ENCODE data around the gene ATF7IP. TPM values are rescaled to one million over a fixed set of nuclear protein-coding genes. Genes with fewer than 3 reads are reported as not detected.
"Not testable (repeated sequence)": the region's sequence is repeated elsewhere in the genome, so short reads cannot be mapped to it uniquely, and the experiment has no call there.

Gene ATF7IP, protein sequence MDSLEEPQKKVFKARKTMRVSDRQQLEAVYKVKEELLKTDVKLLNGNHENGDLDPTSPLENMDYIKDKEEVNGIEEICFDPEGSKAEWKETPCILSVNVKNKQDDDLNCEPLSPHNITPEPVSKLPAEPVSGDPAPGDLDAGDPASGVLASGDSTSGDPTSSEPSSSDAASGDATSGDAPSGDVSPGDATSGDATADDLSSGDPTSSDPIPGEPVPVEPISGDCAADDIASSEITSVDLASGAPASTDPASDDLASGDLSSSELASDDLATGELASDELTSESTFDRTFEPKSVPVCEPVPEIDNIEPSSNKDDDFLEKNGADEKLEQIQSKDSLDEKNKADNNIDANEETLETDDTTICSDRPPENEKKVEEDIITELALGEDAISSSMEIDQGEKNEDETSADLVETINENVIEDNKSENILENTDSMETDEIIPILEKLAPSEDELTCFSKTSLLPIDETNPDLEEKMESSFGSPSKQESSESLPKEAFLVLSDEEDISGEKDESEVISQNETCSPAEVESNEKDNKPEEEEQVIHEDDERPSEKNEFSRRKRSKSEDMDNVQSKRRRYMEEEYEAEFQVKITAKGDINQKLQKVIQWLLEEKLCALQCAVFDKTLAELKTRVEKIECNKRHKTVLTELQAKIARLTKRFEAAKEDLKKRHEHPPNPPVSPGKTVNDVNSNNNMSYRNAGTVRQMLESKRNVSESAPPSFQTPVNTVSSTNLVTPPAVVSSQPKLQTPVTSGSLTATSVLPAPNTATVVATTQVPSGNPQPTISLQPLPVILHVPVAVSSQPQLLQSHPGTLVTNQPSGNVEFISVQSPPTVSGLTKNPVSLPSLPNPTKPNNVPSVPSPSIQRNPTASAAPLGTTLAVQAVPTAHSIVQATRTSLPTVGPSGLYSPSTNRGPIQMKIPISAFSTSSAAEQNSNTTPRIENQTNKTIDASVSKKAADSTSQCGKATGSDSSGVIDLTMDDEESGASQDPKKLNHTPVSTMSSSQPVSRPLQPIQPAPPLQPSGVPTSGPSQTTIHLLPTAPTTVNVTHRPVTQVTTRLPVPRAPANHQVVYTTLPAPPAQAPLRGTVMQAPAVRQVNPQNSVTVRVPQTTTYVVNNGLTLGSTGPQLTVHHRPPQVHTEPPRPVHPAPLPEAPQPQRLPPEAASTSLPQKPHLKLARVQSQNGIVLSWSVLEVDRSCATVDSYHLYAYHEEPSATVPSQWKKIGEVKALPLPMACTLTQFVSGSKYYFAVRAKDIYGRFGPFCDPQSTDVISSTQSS
- polyA plus RNA-seq (2013, experiment 1 of 4), result 101 TPM
- polyA plus RNA-seq (2013, experiment 2 of 4), result 115 TPM
- 70.1 TPM for polyA plus RNA-seq (2013, experiment 3 of 4)
- 86.9 TPM for polyA plus RNA-seq (2013, experiment 4 of 4)

DNA sequence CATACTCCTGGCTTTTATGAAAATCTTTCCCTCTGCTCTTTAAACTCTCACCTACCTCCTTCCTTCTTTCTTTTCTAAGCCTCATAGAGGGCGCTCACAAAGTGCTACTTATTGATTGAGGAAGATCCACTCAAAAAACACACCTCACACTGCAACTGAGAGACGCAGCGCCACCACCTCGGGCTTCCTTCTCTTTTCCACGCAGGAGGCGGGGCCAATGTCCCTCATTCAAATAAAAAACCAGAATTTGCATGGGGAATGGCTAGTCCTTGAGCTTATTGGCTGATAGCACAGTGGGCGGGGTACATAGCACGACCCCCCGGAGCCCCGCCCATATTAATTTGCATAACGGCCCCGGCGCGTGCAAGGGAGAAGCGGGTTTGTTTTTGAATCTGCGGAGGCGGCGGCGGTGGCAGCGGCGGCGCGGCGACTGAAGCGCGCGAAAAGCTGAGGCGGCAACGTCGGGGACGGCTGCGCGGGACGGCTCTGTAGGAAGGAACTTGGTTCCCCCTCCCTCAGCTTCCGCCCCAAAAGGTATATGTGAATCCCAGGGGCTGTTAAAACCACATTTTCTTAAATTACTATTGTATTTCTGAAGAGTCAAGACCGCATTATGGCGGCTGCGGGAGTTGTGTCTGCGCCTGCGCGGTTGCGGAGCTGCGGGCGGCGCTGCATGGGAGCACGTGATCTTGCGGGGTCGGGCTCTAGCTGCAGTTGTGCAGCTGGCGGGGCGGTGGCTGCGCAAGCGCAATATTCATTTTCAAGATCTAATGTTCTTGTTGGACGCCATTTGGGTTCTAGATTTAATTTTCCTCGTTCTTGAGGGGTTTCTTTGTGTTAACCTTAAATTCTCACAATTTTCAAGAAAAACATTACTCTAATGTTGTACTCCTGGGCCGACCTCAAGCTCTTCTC is at the start of gene ATF7IP:
Gene ATF7IP (plus strand): TSS at position 389 of the 915 bp plus-strand sequence. CDS start 58,234 bp downstream, outside the sequence.
- H3K4me3 ChIP-seq (ENCODE audit: insufficient read depth, low read depth, low read length), result peak within 1 kb of the TSS; percentile 70
- 2 to 3% methylated on average over 54 to 55 of the region's 55 CpGs for WGBS, 2 experiments
- H3K36me3 ChIP-seq (ENCODE audit: control insufficient read depth, insufficient read depth, low read length), result no peaks in the 10 kb centered on the region
- no peaks in the 10 kb centered on the region for H3K27me3 ChIP-seq (ENCODE audit: control insufficient read depth, insufficient read depth, low read length, poor library complexity, severe bottlenecking)
- peak within 1 kb of the TSS; percentile 95 for H3K27ac ChIP-seq (ENCODE audit: insufficient read depth, low read depth, low read length, poor library complexity, severe bottlenecking)
- H3K9me3 ChIP-seq (ENCODE audit: control insufficient read depth, low read length), result no peaks in the 10 kb centered on the region
- no peaks in the 10 kb centered on the region for H3K4me1 ChIP-seq (ENCODE audit: control insufficient read depth, insufficient read depth, low read length)

DNA sequence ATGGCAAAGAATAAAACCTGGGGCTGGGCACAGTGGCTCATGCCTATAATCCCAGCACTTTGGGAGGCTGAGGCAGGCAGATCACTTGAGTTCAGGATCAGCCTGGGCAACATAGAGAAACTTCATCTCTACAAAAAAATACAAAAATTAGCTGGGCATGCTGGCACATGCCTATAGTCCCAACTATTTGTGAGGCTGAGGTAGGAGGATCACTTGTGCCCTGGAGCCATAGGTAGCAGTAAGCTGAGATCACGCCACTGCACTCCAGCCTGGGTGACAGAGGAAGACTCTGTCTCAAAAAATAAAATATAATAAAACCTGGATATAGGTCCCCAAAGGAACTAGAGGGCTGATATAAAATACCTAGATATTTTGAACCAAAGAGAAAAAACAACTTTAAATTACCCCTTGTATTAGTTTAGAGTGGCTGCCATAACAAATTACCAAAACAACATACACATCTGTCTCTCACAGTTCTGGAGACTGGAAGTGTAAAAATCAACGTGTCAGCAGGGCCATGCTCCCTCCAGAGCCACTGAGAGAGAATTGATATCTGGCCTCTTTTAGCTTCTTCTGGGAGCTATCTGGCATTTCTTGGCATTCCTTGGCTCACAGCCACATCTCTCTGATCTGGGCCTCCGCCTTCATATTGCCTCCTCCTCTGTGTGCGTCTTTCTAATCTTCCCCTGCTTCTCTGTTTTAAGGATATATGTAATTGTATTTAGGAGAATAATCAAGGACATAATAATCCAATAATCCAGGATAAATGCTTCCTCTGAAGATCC is 47.9 kb upstream of the ATF7IP start:
- Histone ChIP-seq H3K36me3 (ENCODE audit: control insufficient read depth, insufficient read depth, low read length) (no peaks in the 10 kb centered on the region), H3K9me3 (ENCODE audit: control insufficient read depth, low read length) (no peaks in the 10 kb centered on the region), H3K27me3 (ENCODE audit: control insufficient read depth, insufficient read depth, low read length, poor library complexity, severe bottlenecking) (no peaks in the 10 kb centered on the region), H3K4me1 (ENCODE audit: control insufficient read depth, insufficient read depth, low read length) (no peaks in the 10 kb centered on the region), H3K4me3 (ENCODE audit: insufficient read depth, low read depth, low read length) (no peak overlapping the region), H3K27ac (ENCODE audit: insufficient read depth, low read depth, low read length, poor library complexity, severe bottlenecking) (no peak overlapping the region)
- WGBS, 2 experiments, result 89 to 90% methylated on average over 3 of the region's 4 CpGs

DNA sequence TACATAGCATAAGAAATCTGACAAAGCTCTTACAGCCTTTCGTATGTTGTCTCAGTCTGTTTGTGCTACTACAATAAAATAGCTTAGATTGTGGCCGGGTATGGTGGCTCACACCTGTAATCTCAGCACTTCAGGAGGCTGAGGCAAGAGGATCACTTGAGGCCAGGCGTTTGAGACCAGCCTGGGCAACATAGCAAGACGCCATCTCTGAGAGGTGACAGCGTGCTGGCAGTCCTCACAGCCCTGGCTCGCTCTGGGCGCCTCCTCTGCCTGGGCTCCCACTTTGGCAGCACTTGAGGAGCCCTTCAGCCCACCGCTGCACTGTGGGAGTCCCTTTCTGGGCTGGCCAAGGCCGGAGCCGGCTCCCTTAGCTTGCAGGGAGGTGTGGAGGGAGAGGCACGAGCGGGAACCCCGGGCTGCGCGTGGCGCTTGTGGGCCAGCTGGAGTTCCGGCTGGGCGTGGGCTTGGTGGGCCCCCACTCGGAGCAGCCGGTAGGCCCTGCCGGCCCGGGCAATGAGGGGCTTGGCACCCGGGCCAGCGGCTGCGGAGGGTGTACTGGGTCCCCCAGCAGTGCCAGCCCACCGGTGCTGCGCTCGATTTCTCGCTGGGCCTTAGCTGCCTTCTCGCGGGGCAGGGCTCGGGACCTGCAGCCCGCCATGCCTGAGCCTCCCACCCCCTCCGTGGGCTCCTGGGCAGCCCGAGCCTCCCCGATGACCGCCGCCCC is 45.6 kb upstream of the ATF7IP start:
- H3K27ac ChIP-seq (ENCODE audit: insufficient read depth, low read depth, low read length, poor library complexity, severe bottlenecking); H3K4me3 ChIP-seq (ENCODE audit: insufficient read depth, low read depth, low read length); H3K9me3 ChIP-seq (ENCODE audit: control insufficient read depth, low read length); H3K36me3 ChIP-seq (ENCODE audit: control insufficient read depth, insufficient read depth, low read length); H3K4me1 ChIP-seq (ENCODE audit: control insufficient read depth, insufficient read depth, low read length); H3K27me3 ChIP-seq (ENCODE audit: control insufficient read depth, insufficient read depth, low read length, poor library complexity, severe bottlenecking): not testable (repeated sequence)
- WGBS, 2 experiments, result 91 to 94% methylated on average over 38 of the region's 38 CpGs

DNA sequence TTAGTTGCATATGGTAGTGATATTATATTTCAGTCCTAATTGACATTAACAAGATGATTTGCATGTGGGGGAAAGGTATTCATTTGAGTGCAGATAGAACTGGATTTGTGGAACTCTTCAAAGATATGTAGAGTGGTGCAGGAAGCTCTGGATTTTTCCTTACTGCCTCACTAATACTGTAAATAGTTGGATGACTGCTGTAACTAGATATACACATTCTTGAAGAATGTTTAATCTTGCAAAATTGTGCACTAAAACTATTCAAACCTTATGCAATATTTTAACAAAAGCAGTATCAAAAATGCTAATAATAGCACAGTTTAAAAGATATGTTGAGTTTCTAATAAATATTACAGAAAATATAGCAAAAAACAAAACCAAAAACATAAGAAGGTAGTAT is 43.1 kb upstream of the ATF7IP start:
- no peak overlapping the region for H3K4me3 ChIP-seq (ENCODE audit: insufficient read depth, low read depth, low read length)
- no peaks in the 10 kb centered on the region for H3K36me3 ChIP-seq (ENCODE audit: control insufficient read depth, insufficient read depth, low read length)
- no peak overlapping the region for H3K27ac ChIP-seq (ENCODE audit: insufficient read depth, low read depth, low read length, poor library complexity, severe bottlenecking)
- no peaks in the 10 kb centered on the region for H3K4me1 ChIP-seq (ENCODE audit: control insufficient read depth, insufficient read depth, low read length)
- no peaks in the 10 kb centered on the region for H3K9me3 ChIP-seq (ENCODE audit: control insufficient read depth, low read length)
- H3K27me3 ChIP-seq (ENCODE audit: control insufficient read depth, insufficient read depth, low read length, poor library complexity, severe bottlenecking), result no peaks in the 10 kb centered on the region

DNA sequence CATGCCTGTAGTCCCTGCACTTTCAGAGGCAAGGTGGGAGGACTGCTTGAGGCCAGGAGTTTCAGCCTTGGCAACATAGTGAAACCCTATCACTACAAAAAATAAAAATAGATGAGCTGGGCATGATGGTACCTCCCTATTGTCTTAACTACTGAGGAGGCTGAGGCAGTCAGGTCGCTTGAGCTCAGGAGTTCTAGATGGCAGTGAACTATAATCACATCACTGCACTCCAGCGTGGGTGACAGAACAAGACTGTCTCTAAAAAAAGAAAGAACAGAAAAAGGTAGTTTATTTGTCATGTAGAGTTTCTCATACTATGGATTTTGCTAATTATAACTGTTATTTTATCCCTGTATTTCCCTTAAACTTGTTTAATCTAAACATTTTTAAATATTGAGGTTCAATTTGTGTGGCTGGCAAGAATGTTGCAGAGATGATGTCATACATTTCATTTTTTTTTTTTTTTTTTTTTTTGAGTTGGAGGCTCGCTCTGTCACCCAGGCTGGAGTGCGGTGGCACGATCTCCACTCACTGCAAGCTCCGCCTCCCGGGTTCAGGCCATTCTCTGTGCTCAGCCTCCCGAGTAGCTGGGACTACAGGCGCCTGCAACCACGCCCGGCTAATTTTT is 39.7 kb upstream of the ATF7IP start:
- Histone ChIP-seq H3K9me3 (ENCODE audit: control insufficient read depth, low read length) (no peaks in the 10 kb centered on the region), H3K4me1 (ENCODE audit: control insufficient read depth, insufficient read depth, low read length) (no peaks in the 10 kb centered on the region), H3K27ac (ENCODE audit: insufficient read depth, low read depth, low read length, poor library complexity, severe bottlenecking) (no peak overlapping the region), H3K4me3 (ENCODE audit: insufficient read depth, low read depth, low read length) (no peak overlapping the region), H3K36me3 (ENCODE audit: control insufficient read depth, insufficient read depth, low read length) (no peaks in the 10 kb centered on the region), H3K27me3 (ENCODE audit: control insufficient read depth, insufficient read depth, low read length, poor library complexity, severe bottlenecking) (no peaks in the 10 kb centered on the region)
- 93 to 94% methylated on average over 11 of the region's 11 CpGs for WGBS, 2 experiments

DNA sequence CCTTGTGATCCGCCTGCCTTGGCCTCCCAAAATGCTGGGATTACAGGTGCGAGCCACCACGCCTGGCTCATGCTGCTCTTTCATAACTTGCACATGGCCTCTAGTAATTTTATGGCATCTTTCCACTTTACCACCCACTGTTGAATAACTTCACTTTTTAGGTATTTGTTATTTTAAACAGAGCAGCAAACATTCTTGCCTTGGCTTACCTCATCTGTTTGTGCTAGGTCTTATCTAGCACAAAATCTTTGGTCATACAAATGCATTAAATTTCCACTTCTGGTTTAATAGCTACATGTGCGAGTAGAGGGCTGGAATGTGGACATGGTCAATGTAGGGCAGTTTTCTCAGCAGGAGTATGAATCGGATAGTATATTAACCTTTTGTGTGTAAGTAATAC is 38.8 kb upstream of the ATF7IP start:
- no peaks in the 10 kb centered on the region for H3K4me1 ChIP-seq (ENCODE audit: control insufficient read depth, insufficient read depth, low read length)
- H3K4me3 ChIP-seq (ENCODE audit: insufficient read depth, low read depth, low read length), result no peak overlapping the region
- no peak overlapping the region for H3K27ac ChIP-seq (ENCODE audit: insufficient read depth, low read depth, low read length, poor library complexity, severe bottlenecking)
- WGBS, 2 experiments, result 95 to 99% methylated on average over 4 to 5 of the region's 5 CpGs
- H3K9me3 ChIP-seq (ENCODE audit: control insufficient read depth, low read length), result no peaks in the 10 kb centered on the region
- no peaks in the 10 kb centered on the region for H3K36me3 ChIP-seq (ENCODE audit: control insufficient read depth, insufficient read depth, low read length)
- no peaks in the 10 kb centered on the region for H3K27me3 ChIP-seq (ENCODE audit: control insufficient read depth, insufficient read depth, low read length, poor library complexity, severe bottlenecking)

DNA sequence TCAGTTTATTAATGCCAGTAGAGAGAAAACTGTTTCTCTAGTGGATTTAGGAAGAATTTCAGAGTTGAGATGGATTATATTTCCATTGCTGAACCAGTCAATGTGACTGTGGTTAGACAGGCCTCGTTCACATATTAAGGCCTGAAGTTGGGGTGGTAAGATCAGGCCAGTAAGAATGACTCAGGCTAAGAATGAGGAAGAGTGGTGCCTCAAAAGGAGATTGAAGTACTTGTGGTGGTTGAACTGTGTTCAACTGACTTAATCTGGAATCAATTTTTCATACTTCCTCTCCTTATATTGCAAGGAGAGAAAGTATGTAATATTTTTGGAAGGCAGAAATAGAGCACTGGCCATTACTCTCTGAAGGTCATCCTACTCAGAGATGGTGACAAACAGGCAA is 37.8 kb upstream of the ATF7IP start:
- Histone ChIP-seq H3K9me3 (ENCODE audit: control insufficient read depth, low read length) (no peaks in the 10 kb centered on the region), H3K4me3 (ENCODE audit: insufficient read depth, low read depth, low read length) (no peak overlapping the region), H3K27ac (ENCODE audit: insufficient read depth, low read depth, low read length, poor library complexity, severe bottlenecking) (no peak overlapping the region), H3K36me3 (ENCODE audit: control insufficient read depth, insufficient read depth, low read length) (no peaks in the 10 kb centered on the region), H3K4me1 (ENCODE audit: control insufficient read depth, insufficient read depth, low read length) (no peaks in the 10 kb centered on the region), H3K27me3 (ENCODE audit: control insufficient read depth, insufficient read depth, low read length, poor library complexity, severe bottlenecking) (no peaks in the 10 kb centered on the region)
- WGBS, 2 experiments, result 91 to 92% methylated on average over 1 of the region's 1 CpG

DNA sequence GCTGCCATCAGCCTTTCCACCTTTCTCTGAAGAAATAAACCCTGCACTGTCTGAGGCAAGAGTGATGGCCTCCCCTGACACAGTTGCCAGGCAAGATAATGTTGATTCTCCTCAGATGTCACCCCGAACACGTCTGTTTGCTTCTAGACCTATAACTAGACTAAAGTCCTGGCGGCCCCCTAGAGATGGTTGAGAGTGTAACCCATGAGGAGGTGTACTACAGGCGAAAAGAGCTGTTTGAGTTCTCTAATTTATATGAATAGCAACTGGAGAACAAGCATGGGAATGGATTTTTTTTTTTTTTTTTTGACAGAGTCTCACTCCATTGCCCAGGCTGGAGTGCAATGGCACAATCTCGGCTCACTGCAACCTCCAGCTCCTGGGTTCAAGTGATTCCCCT is 33.0 kb upstream of the ATF7IP start:
- Histone ChIP-seq H3K9me3 (ENCODE audit: control insufficient read depth, low read length) (no peaks in the 10 kb centered on the region), H3K36me3 (ENCODE audit: control insufficient read depth, insufficient read depth, low read length) (no peaks in the 10 kb centered on the region), H3K4me1 (ENCODE audit: control insufficient read depth, insufficient read depth, low read length) (no peaks in the 10 kb centered on the region), H3K27me3 (ENCODE audit: control insufficient read depth, insufficient read depth, low read length, poor library complexity, severe bottlenecking) (no peaks in the 10 kb centered on the region), H3K4me3 (ENCODE audit: insufficient read depth, low read depth, low read length) (no peak overlapping the region), H3K27ac (ENCODE audit: insufficient read depth, low read depth, low read length, poor library complexity, severe bottlenecking) (no peak overlapping the region)
- 95 to 98% methylated on average over 5 of the region's 5 CpGs for WGBS, 2 experiments
